HCT116 (cell line): ENCODE data around the gene TEX2. TPM values are rescaled to one million over a fixed set of nuclear protein-coding genes. Genes with fewer than 3 reads are reported as not detected.

ENCODE experiments used
- ATAC-seq: fragments of 200-7000 bp; cut with Tn5 transposase; 2 replicates; pipeline ENCODE4 v1.9.1; 2020; ENCODE audit warnings: mild to moderate bottlenecking, moderate library complexity
- BruUV-seq: library from RNA; stranded (reverse); fragments of 400-500 nt; replicated peaks from 2 replicates; lab custom pipeline; 2021; lab: Mats Ljungman, UMichigan
- CTCF ChIA-PET: fragments of 300-600 bp; sonication (Branson Sonifier 250); formaldehyde crosslinking; loops from one replicate; lab custom pipeline; 2021; ENCODE audit warnings: antibody characterized with exemption; lab: Charles Lee
- POLR2A ChIA-PET: fragments of 300-600, 350-600 bp; sonication (Branson Sonifier 250); formaldehyde crosslinking; loops from one replicate; lab custom pipeline; 2021; ENCODE audit warnings: antibody characterized with exemption; lab: Charles Lee
- RAD21 ChIA-PET, 2 experiments: fragments of 300-600 bp; sonication (Branson Sonifier 250); formaldehyde crosslinking; loops; one replicate each; lab custom pipeline; 2023; ENCODE audit warnings: low total read pairs in 2 of 2; ENCODE audit not compliant: uncharacterized antibody in 2 of 2, unreplicated experiment in 2 of 2, low non-redundant PET in 1 of 2; lab: Charles Lee
- DNase-seq: peaks from one replicate; pipeline ENCODE4 v3.0.0-alpha.2; 2010; ENCODE audit warnings: low read depth, low spot score
- H2AFZ ChIP-seq: fragments of 200-600 bp; shearing (Covaris generic), sonication (generic); 2 replicates; pipeline ENCODE4 v1.6.1; 2017; ENCODE audit warnings: low read depth, mixed run types, mixed read lengths, antibody characterized with exemption, low read length; ENCODE audit not compliant: poor library complexity, severe bottlenecking
- H3K27ac ChIP-seq: 2 replicates; pipeline ENCODE4 v1.5.1; 2012; ENCODE audit warnings: low read depth, low read length
- H3K27me3 ChIP-seq: fragments of 200-600 bp; sonication (generic); 2 replicates; pipeline ENCODE4 v1.6.1; 2016; ENCODE audit warnings: mixed run types, low read length, mixed read lengths; ENCODE audit not compliant: insufficient read depth
- H3K36me3 ChIP-seq, 2 experiments: fragments of 200-500 bp in 1 of 2; fragments of 200-600 bp in 1 of 2; sonication (Bioruptor generic) in 1 of 2; sonication (generic) in 1 of 2; 2 replicates each; pipeline versions ENCODE4 v1.5.1 to v1.6.1; 2014 to 2016; ENCODE audit warnings: low read length in 2 of 2, inconsistent platforms in 1 of 2, mixed read lengths in 1 of 2, mixed run types in 1 of 2; ENCODE audit not compliant: insufficient read depth in 2 of 2, control insufficient read depth in 1 of 2
- H3K4me1 ChIP-seq, 2 experiments: fragments of 200-600 bp in 1 of 2; sonication (generic) in 1 of 2; 2 replicates each; pipeline versions ENCODE4 v1.5.1 to v1.6.1; 2012 to 2017; ENCODE audit warnings: low read length in 2 of 2, inconsistent platforms in 1 of 2, mild to moderate bottlenecking in 1 of 2, mixed read lengths in 1 of 2, mixed run types in 1 of 2, moderate library complexity in 1 of 2; ENCODE audit not compliant: insufficient read depth in 2 of 2, control insufficient read depth in 1 of 2
- H3K4me2 ChIP-seq: fragments of 200-600 bp; sonication (generic); 2 replicates; pipeline ENCODE4 v1.6.1; 2017; ENCODE audit warnings: mixed run types, low read length, mixed read lengths
- H3K4me3 ChIP-seq, 2 experiments: fragments of 200-600 bp in 1 of 2; sonication (generic) in 1 of 2; replicated peaks in 1 of 2; 2 replicates each; pipeline ENCODE4 v1.5.1; 2011 to 2016; ENCODE audit warnings: low read length in 2 of 2, control low read depth in 1 of 2, low read depth in 1 of 2, mild to moderate bottlenecking in 1 of 2, mixed read lengths in 1 of 2, mixed run types in 1 of 2
- H3K79me2 ChIP-seq: fragments of 200-600 bp; sonication (generic); 2 replicates; pipeline ENCODE4 v1.6.1; 2017; ENCODE audit warnings: mild to moderate bottlenecking, mixed run types, low read length, moderate library complexity, mixed read lengths; ENCODE audit not compliant: insufficient read depth
- H3K9ac ChIP-seq: fragments of 200-600 bp; sonication (generic); 2 replicates; pipeline ENCODE4 v1.6.1; 2016; ENCODE audit warnings: low read length, mixed read lengths
- H3K9me2 ChIP-seq: fragments of 200-600 bp; sonication (generic), shearing (Covaris generic); 2 replicates; pipeline ENCODE4 v1.6.1; 2017; ENCODE audit warnings: mixed run types, mild to moderate bottlenecking, moderate library complexity; ENCODE audit not compliant: insufficient read depth
- H3K9me3 ChIP-seq, 2 experiments: fragments of 200-500 bp in 1 of 2; fragments of 200-600 bp in 1 of 2; sonication (Bioruptor generic) in 1 of 2; sonication (generic) in 1 of 2; 2 replicates each; pipeline ENCODE4 v1.6.1; 2014 to 2017; ENCODE audit warnings: low read length in 2 of 2, mixed read lengths in 2 of 2, inconsistent platforms in 1 of 2, low read depth in 1 of 2, mild to moderate bottlenecking in 1 of 2, mixed run types in 1 of 2, moderate library complexity in 1 of 2; ENCODE audit not compliant: control insufficient read depth in 1 of 2, insufficient read depth in 1 of 2
- H4K20me1 ChIP-seq: fragments of 200-600 bp; sonication (generic), shearing (Covaris generic); 2 replicates; pipeline ENCODE4 v1.6.1; 2017; ENCODE audit warnings: mixed run types, mild to moderate bottlenecking, moderate library complexity; ENCODE audit not compliant: insufficient read depth
- CBX3 ChIP-seq: IDR thresholded peaks from 2 replicates; pipeline ENCODE4 v1.6.1; 2012; ENCODE audit warnings: low read depth
- POLR2AphosphoS5 ChIP-seq: IDR thresholded peaks from 2 replicates; pipeline ENCODE4 v1.6.1; 2011; ENCODE audit warnings: mild to moderate bottlenecking, low read depth, low read length, moderate library complexity
- RAD21 ChIP-seq: IDR thresholded peaks from 2 replicates; pipeline ENCODE4 v1.6.1; 2012; ENCODE audit warnings: low read depth, mild to moderate bottlenecking
- SRF ChIP-seq: IDR thresholded peaks from 2 replicates; pipeline ENCODE4 v1.6.1; 2012; ENCODE audit warnings: low read depth
- YY1 ChIP-seq: IDR thresholded peaks from 2 replicates; pipeline ENCODE4 v1.6.1; 2011; ENCODE audit warnings: low read length, low read depth, moderate library complexity, mild to moderate bottlenecking; ENCODE audit not compliant: insufficient replicate concordance; ENCODE audit errors: extremely low read depth
- intact Hi-C: fragments of 100-400 bp; cut with micrococcal nuclease; formaldehyde crosslinking; loops from 2 replicates; pipeline ENCODE4 v1.10.0; 2022
- total RNA-seq: library from RNA; stranded (reverse); gene quantifications from one replicate; pipeline ENCODE4 v1.2.1, GENCODE V29; 2021; ENCODE audit not compliant: unreplicated experiment
- TF ChIP-seq, protein P1 (sequence below): IDR thresholded peaks from 2 replicates; pipeline ENCODE4 v1.6.1; 2012
- TF ChIP-seq, protein P2 (sequence below): IDR thresholded peaks from 2 replicates; pipeline ENCODE4 v1.6.1; 2011; ENCODE audit warnings: mild to moderate bottlenecking, low read length, moderate library complexity; ENCODE audit not compliant: insufficient replicate concordance; ENCODE audit errors: extremely low read depth
- TF ChIP-seq, protein P3 (sequence below), 3 experiments: fragments of 200-600 bp in 1 of 3; sonication (generic) in 1 of 3; IDR thresholded peaks in 2 of 3; conservative IDR thresholded peaks in 1 of 3; 2 replicates each; pipeline ENCODE4 v1.5.1; 2012 to 2017; ENCODE audit warnings: low read depth in 2 of 3, low read length in 2 of 3, antibody characterized with exemption in 1 of 3, borderline replicate concordance in 1 of 3, control low read depth in 1 of 3, mild to moderate bottlenecking in 1 of 3, mixed read lengths in 1 of 3, mixed run types in 1 of 3, moderate library complexity in 1 of 3; ENCODE audit not compliant: insufficient read depth in 1 of 3

Gene TEX2
- total RNA-seq, 1 experiment from 2014 or later, result 24.6 TPM

DNA sequence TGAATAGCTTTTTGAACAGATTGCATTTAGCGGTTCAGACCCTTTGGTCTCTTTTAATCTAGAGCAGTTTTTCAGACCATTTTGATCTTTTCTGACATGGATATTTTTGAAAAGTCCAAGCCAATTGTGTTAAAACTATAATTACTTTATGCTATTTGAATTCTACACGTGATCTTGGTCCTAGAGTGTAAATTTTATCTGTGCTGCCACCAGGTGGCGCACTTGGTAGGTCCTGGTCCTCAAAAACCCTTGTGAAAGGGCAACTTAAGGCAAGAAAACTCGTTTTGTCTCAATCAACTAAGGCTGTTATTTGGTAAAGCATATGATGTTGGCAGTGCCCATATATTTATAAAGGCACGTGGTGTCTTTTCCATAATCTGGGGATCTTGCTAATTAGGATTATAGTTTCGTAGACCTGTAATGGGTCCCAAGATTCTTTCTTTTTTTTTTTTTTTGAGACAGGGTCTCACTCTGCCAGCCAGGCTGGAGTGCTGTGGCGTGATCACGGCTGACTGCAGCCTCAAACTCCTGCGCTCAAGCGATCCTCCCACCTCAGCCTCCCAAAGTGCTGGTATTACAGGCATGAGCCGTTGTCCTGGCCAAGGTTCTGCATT lies 43.9 kb upstream of the TEX2 start:
- Histone ChIP-seq H4K20me1 (no peaks in the 10 kb centered on the region), H3K79me2 (no peaks in the 10 kb centered on the region), H3K9me3 (no peaks in the 10 kb centered on the region), H3K27me3 (no peaks in the 10 kb centered on the region), H3K9ac (no peak overlapping the region), H3K4me3 (no peak overlapping the region), H2AFZ (peak overlapping the region; percentile 96), H3K4me2 (peak overlapping the region; percentile 55), H3K27ac (no peak overlapping the region), H3K36me3 (no peaks in the 10 kb centered on the region), H3K4me1 (peaks cover 7 to 13% of the 10 kb centered on the region in 2 experiments), H3K9me2 (no peaks in the 10 kb centered on the region)
- ATAC-seq (peak; percentile 83), DNase-seq (peak; percentile 70)
- BruUV-seq, result no TSS peak
- ChIA-PET RAD21 (interaction anchor here in 1 of 2 experiments (1.4 kb wide), 1 partner anchor 114 kb away, joined by 4 read pairs; no protein-coding TSS in a partner anchor), POLR2A (interaction anchor here (1.6 kb wide), 1 partner anchor 112 kb away, joined by 6 read pairs; no protein-coding TSS in a partner anchor), CTCF (interaction anchor here (10.9 kb wide), 1 partner anchor 112 kb away, joined by 120 read pairs; no protein-coding TSS in a partner anchor)
- TF ChIP-seq CBX3 (0 out of 2 replicates have a peak, but pooled peaks have one; percentile 49), SRF (no peak), YY1 (peak; percentile 30), POLR2AphosphoS5 (no peak), RAD21 (peak; percentile 80)
- TF ChIP-seq, protein P1, sequence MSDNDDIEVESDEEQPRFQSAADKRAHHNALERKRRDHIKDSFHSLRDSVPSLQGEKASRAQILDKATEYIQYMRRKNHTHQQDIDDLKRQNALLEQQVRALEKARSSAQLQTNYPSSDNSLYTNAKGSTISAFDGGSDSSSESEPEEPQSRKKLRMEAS, result peak; percentile 45; the same call in 1 of the 2 replicates
- TF ChIP-seq, protein P2, sequence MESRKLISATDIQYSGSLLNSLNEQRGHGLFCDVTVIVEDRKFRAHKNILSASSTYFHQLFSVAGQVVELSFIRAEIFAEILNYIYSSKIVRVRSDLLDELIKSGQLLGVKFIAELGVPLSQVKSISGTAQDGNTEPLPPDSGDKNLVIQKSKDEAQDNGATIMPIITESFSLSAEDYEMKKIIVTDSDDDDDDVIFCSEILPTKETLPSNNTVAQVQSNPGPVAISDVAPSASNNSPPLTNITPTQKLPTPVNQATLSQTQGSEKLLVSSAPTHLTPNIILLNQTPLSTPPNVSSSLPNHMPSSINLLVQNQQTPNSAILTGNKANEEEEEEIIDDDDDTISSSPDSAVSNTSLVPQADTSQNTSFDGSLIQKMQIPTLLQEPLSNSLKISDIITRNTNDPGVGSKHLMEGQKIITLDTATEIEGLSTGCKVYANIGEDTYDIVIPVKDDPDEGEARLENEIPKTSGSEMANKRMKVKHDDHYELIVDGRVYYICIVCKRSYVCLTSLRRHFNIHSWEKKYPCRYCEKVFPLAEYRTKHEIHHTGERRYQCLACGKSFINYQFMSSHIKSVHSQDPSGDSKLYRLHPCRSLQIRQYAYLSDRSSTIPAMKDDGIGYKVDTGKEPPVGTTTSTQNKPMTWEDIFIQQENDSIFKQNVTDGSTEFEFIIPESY, result no peak
- TF ChIP-seq, protein P3, sequence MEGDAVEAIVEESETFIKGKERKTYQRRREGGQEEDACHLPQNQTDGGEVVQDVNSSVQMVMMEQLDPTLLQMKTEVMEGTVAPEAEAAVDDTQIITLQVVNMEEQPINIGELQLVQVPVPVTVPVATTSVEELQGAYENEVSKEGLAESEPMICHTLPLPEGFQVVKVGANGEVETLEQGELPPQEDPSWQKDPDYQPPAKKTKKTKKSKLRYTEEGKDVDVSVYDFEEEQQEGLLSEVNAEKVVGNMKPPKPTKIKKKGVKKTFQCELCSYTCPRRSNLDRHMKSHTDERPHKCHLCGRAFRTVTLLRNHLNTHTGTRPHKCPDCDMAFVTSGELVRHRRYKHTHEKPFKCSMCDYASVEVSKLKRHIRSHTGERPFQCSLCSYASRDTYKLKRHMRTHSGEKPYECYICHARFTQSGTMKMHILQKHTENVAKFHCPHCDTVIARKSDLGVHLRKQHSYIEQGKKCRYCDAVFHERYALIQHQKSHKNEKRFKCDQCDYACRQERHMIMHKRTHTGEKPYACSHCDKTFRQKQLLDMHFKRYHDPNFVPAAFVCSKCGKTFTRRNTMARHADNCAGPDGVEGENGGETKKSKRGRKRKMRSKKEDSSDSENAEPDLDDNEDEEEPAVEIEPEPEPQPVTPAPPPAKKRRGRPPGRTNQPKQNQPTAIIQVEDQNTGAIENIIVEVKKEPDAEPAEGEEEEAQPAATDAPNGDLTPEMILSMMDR (IDR thresholded peaks at IDR 0.05 in 2 of 3, conservative IDR thresholded peaks at IDR 0.05 in 1 of 3; ENCODE audit: borderline replicate concordance in 1 of 3, insufficient read depth in 1 of 3, low read depth in 2 of 3, low read length in 2 of 3), result peak; percentile 90 to 99 (median 91)
- intact Hi-C loops, result loop anchor here (1.0 kb wide), 1 partner anchor 111 kb away; no protein-coding TSS in a partner anchor
